Left hindlimb (tissue), 1 donor: ENCODE results near the gene HPCAL1.

Source experiments
- DNase-seq: peaks from one replicate; pipeline ENCODE4 v3.0.0-alpha.2; 2018

HPCAL1 gene

GRCh38 chr2:10325278-10326145, 22.8 kb downstream of the HPCAL1 start:
- no peak for DNase-seq

GRCh38 chr2:10326151-10326616, 23.5 kb downstream of the HPCAL1 start:
- DNase-seq: no peak

DNA sequence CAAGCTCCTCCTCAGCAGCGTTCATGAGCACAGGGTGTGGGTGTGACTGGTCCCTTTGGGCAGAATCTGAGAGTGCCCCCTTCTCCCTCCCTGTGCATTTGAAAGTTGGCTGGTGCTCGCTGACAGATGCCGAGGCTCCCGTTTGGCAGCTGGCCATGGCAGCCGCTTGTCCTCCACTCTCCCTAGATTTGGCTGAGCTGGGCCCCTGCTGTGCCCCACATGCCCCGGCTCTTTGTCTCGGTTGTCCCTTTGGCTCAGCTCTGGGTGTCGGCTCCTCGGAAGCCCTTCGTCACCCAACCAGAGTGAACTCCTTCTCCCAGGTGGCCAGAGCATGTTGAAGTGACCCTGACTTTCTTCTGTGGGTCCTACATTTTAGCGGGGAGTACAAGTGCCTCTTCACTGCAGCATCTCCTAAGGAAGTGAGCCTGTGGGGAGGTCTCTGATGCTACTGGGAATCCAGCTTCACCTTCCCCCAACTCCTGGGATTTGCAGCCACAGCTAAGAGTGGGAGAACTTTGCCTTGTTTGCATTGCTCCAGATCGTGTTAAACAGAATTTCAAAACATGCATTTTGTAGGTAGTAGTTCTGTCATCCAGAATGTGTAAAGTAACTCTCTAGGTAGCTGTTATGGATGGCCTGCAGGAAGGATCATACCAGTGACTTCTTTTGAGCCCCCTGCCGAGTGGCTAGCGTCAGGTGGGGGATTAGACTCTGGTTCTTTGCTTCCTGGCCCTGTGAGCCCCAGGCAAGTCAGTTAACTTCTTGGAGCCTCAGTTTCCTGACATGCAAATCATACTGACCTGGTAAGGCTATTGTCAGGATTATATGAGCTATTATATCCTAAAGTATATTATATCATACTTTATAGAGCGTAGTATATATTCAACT, 24.2 kb downstream of the HPCAL1 start:
- DNase-seq: peak; percentile 48

DNA sequence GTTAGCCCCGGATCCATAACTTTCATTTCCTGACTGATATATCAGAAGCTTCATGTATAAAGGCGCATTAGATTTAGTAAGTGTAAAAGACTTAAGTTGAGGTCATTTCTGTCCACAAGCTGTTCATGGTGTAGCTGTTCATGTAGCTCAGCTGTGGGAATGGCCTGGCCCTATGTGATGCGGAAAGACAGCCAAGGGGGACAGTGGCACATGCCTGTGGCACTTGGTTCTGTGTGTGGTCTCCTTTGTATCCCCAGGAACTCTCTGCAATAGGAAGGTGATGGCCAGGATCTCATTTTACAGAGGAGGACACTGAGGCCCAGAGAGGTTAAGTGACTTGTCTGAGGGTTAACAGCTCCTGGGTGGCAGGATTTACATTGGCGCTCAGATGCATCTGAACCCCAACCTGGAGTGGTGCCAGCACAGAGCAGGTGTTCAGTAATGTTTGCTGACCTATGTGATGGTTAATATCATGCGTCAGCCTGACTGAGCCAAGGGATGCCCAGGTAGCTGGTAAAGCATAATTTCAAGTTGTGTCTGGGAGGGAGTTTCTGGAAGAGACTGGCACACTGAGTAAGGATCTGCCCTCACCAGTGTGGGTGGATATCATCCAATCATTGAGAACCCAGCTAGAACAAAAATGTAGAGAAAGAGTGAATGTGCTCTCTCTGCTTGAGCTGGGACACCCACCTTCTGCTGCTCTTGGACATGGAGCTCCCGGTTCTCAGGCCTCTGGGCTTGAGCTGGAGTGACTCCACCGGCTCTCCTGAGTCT, 25.4 kb downstream of the HPCAL1 start:
- DNase-seq: no peak

DNA sequence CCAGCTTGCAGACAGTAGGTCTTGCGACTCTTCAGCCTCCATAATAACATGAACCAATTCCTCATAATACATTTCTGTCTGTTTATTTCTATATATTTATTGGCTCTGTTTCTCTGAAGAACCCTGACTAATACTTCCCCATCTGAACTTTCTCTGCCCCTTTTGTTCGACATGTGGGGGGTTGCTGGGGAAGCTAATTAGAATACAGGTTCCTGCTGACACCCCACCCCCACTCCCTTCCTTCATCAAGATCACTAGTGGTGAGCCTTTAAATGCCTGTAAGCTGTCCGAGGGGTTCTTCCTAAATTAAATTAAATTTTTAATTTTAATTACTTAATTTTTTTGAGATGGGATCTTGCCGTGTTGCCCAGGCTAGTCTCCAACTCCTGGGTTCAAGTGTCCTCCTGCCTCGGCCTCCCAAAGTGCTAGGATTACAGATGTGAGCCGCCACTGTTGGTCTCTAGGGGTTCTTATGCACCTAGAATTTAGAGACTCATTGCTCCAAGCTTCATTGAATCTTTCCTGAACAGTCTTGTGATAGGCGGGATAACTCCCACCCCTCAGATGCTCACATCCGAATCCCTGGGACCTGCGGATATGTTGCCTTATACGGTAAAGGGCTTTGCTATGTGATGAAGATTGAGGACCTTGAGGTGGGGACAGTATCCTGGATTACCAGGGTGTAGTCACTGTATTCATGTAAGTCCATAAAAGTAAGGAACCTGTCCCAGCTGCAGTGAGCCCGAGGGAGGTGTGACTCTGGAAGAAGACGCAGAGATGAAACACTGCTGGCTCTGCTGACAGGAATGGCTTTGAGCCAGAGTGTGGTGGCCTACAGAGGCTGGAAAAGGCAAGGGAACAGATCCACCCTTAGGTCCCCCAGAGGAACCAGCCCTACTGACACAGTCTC, 26.2 kb downstream of the HPCAL1 start:
- DNase-seq: no peak

DNA sequence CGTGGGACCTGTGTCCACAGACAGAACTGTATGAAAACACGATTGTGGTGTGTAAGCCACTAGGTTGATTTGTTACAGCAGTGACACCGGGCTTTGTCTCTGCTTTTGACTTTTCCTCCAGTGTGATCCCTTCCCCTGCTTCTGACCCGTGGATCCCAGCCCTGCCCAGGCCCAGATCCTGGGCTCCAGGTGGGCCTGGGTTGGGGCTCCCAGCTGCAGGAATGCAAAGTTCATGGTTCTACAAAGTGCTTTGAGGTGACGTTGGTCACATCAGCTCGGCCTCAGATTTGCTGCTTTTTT, 26.8 kb downstream of the HPCAL1 start:
- no peak for DNase-seq

DNA sequence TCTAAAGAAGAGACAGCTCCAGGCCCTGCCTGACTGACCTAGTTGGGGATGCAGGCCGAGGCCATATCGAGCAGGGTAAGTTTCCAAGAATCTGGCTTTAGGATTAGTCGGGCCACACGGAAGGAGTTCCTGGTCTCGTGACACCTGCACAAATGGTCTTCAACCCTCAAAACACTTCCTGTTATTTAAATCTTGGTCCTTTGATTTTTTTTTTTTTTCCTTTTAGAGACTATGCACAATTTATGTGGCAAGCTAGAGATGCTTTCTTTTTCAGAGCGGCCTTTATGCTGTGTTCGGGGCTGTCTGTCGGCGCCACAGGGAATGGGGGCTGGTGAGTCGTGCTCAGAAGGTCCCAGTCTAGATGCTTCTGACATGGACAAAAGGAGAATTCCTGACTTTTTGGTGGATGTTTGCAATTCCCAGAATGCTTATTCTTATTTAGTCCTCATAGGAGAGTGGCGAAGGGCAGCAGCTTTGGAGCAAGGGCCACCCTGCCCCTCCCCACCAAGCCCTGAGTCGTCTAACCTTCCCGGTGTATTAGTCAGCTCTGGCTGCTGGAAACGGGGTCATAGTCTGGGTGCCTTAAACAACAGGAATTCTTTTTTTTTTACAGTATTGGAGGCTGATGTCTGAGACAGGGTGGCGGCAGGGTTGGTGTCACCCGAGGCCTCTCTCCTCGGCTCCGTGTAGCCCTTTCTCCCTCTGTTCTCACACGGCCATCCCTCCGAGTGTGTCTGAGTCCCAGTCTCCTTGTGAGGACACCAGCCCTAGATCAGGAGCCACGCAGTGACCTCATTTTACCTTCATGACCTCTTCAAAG, 27.4 kb downstream of the HPCAL1 start:
- DNase-seq: no peak

- no peak for DNase-seq
These were observed 28.0 kb downstream of the HPCAL1 start for GRCh38 chr2:10330700-10331026.

DNA sequence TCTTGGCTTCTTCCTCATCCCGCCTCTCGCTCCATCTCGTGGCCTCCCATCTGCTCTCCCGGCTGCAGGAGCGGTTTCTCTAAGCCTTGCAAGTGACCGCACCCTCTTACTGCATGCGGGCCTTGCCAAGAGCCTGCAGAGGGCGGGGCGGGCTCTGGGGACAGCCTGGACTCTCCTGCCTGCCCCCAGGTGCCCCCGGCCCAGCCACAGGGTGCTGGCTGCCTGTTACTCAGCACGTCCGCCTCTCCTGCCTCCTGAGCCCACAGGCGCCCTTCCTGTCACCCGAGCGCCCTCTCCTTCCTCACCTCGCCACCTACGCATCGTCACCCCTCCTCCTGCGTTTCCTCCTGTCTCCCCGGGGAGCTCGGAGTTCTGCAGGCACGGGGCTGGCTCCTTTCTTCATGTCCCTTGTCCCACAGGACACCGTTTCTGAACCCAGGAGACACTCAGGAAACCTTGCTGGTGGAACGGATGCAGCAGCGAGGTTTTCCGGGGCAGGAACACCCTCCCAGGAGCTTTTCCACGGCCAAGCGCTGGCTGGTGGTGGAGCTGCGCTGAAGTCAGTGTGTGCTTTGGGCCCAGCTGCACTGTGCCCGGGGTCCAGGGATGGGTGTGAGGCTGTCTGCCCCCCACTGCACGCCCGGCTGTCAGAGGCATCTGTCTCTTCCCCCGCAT, 28.5 kb downstream of the HPCAL1 start:
- DNase-seq: peak; percentile 38

- DNase-seq: no peak
These were observed 29.1 kb downstream of the HPCAL1 start for GRCh38 chr2:10331702-10332401.

- no peak for DNase-seq
These were observed 29.9 kb downstream of the HPCAL1 start for GRCh38 chr2:10332402-10333246.

- no peak for DNase-seq
These were observed 30.5 kb downstream of the HPCAL1 start for GRCh38 chr2:10333247-10333613.

DNA sequence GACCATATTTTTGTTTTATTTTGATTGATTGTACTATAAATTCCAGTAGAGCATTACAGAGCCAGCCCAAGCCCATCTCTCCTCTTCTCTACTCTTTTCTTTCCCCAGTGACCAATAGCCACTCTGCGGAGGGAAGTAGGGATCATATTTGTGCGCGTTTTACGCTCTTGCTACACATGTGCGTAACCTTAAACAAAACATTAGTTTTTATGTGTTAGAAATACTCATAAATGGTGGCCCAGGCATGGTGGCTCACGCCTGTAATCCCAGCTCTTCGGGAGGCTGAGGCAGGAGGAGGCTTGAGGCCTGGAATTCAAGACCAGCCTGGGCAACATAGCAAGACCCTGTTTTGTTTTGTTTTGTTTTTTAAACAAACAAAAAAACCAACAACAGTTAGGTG, 31.3 kb downstream of the HPCAL1 start:
- DNase-seq: no peak

DNA sequence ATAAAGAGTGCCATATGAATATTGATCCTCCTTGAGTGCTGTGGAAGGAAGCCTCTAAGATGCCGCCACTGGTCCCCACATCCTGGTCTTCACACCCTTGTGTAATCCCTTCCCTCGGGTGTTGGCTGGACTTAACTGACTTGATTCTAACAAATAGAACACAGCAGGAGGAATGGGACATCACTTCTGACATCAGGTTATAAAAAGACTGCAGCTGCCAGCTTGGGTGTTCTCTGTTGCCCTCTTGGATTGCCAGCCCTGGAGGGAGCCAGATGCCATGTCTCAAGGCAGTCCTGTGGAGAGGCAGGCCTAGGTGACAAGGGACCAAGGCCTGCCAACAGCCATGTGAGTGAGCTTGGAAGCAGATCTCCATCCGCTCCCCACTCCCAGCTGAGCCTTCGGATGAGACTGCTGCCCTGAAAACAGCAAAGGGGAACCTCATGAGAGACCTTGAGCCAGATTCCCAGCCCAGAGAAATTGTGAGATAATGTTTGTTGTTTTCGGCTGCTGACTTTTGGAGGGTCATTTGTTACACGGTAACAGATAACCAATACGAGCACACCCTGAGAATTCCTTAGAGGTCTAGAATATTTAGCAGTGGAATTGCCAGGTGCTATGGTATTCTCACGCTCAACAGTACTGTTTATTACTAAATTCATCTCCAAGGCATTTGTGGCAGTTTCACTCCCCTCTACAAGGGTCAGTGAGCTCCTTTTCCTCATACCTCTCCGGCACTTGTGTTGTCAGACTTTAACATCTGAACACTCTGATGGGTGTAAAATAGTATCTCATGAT, 32.5 kb downstream of the HPCAL1 start:
- no peak for DNase-seq

DNA sequence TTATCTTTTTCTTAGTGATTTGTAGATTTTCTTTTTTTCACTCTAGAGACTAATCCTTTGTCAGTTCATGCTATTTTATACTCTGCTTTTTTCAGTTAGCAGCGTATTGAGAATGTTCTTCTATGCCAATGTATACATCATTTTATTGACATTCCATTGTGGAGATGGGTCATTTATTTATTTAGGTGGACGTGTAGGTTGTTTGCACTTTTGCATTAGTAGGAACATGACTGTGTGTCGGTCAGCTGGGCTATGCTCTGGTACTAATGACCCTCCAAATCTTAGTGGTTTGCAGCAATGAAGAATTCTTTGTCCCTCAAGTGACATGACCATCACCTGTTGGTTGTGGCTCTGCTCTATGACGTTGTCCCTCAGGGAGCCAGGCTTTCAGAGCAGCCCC, 33.6 kb downstream of the HPCAL1 start:
- no peak for DNase-seq

- DNase-seq: no peak
These were observed 35.0 kb downstream of the HPCAL1 start for GRCh38 chr2:10337449-10338269.
